Erythroblast (primary cell): Measurements from ENCODE around the gene BCLAF3.

Experiments used
- DNase-seq, 2 experiments: peaks; one replicate each; lab custom pipeline; 2025; lab: John Stamatoyannopoulos, UW
- GATA1 ChIP-seq: IDR thresholded peaks from 2 replicates; pipeline ENCODE4 v1.6.1; 2011; ENCODE audit warnings: low read depth, mild to moderate bottlenecking, control low read depth, low read length, moderate library complexity
- POLR2A ChIP-seq: IDR thresholded peaks from 2 replicates; pipeline ENCODE4 v1.6.1; 2011; ENCODE audit warnings: mild to moderate bottlenecking, low read length

Gene BCLAF3

DNA sequence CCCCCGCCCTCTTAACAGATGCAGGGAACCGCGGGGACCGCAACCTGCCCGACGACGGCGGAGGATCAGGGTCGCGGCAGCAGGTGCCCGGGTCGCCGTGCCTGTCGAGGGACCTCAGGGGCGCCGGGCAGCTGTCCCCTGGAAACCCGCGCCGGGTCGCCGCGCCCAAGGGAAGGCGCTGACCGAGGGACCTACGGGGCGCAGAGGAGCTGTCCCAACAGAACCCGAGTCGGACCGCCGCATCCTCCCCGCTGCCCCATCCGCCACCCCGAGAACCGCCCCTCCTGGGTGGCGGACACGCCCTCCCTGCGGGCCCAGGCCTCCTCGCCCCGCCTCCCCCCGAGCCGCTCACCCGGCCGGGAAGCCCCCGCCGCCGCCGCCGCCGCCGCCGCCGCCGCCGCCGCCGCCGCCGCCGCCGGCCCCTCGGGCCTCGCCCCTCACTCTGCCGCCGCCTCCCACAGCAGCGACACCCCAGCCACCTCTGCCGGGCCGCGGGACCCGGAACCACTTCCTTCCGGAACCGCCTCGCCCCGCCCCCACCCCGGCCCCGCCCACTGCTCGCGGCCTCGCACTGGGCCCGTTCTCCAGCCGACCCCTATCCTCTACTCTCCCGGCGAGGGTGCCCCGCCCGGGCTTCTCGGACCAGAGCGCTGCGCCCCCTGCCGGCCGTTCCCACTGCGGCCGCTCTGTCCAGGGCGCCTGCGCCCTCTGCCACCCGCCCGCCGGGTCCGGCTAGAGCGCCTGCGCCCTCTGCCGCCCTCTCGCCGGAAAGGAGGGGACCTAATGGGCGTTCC is at the start of gene BCLAF3:
Gene BCLAF3, minus strand, starts transcription at position 506 of the 794 bp plus-strand sequence. CDS start 20,797 bp downstream, outside the sequence.
- DNase-seq: peak; percentile 89 to 94
- TF ChIP-seq GATA1 (no peak), POLR2A (no peak)

GRCh38 chrX:20038966-20039365 is 48.1 kb upstream of the BCLAF3 start:
- DNase-seq: no peak
- no peak for TF ChIP-seq POLR2A
- no peak for TF ChIP-seq GATA1

DNA sequence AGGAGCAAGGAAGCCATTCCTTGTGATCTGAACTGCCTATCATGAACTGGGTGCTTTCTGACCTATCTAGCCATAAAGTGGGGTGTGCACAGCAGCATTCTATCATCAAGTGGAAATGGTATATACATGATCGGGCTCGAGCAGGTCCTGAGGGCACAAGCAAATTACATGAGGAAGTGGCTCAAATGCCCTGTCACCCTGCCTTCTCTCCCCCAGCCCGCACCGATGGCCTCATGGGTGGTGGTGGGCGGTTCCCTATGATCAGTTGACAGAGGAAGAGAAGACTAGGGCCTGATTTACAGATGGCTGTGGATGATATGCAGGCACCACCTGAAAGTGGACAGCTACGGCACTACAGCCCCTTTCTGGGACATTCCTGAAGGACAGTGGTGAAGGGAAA is 46.3 kb upstream of the BCLAF3 start:
- no peak for DNase-seq

DNA sequence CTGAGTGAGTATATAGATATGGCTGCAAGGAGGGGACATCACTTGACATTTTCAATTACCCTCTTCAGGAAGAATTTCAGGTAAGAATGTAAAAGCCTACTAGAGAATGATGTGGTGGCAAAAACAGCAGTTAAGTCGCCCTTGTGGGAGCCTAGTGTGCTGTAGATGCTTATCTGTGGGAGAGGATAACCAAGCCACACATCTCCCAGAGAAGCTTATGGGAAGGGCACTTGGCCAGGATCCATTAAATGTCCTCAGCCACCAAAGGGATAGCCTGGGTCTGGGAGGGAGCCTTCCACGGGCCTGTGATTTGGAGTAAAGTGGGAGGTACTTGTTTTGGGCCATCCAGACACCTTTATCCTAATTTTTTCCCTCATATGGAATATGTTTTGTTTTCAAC is 41.3 kb upstream of the BCLAF3 start:
- TF ChIP-seq GATA1 (no peak), POLR2A (no peak)

More for the DNA sequence above, 46.3 kb upstream of the BCLAF3 start:
- TF ChIP-seq POLR2A: no peak
- no peak for TF ChIP-seq GATA1

DNA sequence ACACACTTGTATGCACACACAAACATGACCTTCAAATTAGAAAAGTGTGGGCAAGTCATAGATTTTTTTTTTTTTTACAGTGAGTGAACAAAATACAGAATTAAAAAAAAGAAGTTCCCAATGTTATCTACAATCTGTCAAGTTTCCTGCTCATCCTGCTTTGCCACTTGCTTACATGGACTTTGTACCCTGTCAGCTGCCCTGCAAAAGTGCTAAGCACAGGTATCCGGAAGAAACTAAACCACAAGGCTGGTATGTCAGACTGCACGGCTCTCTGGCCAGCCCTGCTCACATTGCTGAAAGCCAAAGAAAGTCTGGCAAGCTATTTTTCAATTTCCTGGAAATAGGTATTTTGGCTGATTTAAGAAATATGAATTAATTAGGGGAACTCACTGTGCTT is 38.9 kb upstream of the BCLAF3 start:
- no peak for DNase-seq
- TF ChIP-seq GATA1: no peak
- no peak for TF ChIP-seq POLR2A

More for the DNA sequence above, 41.3 kb upstream of the BCLAF3 start:
- DNase-seq: no peak

- TF ChIP-seq POLR2A (no peak), GATA1 (no peak)
- DNase-seq: no peak
These were observed 37.7 kb upstream of the BCLAF3 start for GRCh38 chrX:20028588-20028987.

GRCh38 chrX:20026278-20026677 is 35.4 kb upstream of the BCLAF3 start:
- no peak for DNase-seq
- TF ChIP-seq GATA1 (no peak), POLR2A (no peak)

DNA sequence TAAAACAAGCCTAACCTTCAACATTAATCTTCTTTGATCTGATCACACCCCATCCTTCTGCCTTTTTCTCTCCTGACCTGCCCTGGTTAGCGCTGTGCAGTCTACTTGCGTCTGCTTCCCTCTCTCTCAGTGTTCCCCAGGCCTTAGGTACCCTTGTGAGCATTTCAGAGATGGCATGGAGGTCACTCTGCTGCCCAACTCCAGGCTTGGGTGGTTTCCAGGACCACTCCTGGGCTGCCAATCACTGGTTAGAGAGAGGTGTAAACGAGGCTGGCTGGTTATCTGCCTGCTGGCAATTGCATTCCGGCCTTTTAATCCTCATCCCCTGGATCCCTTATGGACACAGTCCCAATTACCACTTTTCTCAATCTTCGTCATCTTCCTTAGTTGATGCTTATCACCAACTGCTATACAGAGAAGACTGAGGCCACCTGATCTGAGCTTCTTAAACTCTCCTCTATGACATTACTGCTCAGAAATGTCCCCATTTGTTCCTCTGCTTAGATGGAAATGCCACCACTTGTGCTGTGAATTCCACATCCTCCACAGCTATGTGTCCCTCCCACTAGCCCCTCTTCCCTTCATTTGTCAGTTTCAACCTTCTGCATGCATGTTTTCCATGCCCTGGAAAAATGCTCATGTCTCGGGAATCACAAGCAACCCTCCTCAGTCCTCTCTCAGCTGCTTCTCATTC is 29.0 kb upstream of the BCLAF3 start:
- DNase-seq: no peak
- no peak for TF ChIP-seq POLR2A
- TF ChIP-seq GATA1: no peak

- no peak for TF ChIP-seq GATA1
- no peak for TF ChIP-seq POLR2A
- DNase-seq: no peak
These were observed 25.7 kb upstream of the BCLAF3 start for GRCh38 chrX:20016616-20016945.

DNA sequence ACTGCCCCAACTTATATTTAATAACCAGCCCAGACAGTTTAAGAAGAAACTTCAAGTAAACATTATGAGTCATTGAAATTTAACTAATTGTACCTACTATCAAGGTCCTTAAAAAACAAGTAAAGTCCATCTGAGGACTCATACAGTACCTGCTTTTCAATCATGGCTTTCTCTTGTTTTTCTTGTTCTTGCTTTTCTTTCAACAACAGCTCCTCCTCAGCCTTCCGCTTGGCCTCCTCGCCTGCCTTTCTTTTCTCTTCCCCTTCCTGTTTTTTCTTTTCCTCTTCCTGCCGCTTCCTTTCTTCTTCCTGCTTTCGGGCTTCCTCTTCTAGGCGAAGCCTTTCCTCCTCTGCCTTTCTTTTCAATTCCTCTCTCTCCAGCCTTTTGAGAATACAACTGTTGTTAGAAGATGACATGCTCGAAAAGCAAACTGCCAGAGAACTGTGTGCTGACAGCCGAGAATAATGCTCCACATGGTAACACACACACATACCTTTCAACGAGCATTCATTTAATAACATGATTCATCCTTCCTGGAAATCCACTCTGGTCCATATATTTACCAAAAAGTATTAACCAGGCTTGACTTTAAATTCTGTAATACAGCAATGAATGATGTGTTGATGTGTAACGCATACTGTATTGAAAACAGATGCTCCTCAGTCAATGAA is 25.2 kb upstream of the BCLAF3 start:
- DNase-seq: no peak
- TF ChIP-seq POLR2A: no peak
- TF ChIP-seq GATA1: no peak

DNA sequence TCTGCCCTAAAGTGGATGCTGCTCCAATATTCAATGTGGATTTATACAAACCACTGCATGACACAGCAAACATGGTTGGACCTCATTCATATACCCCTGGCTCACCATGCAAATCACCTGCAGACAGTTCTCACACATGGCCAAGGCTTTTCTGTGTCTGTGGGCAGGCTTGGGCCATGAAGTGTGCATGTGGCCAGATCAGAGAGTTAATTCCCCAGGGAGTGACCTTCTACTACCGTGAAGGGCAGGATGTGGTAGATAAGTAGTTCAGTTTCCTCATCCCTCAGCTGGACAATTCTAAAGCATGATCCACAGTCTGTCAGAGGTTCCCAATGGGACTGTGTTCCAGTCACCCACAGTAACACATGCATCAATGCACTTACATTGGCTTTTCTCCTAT is 24.6 kb upstream of the BCLAF3 start:
- DNase-seq: no peak

DNA sequence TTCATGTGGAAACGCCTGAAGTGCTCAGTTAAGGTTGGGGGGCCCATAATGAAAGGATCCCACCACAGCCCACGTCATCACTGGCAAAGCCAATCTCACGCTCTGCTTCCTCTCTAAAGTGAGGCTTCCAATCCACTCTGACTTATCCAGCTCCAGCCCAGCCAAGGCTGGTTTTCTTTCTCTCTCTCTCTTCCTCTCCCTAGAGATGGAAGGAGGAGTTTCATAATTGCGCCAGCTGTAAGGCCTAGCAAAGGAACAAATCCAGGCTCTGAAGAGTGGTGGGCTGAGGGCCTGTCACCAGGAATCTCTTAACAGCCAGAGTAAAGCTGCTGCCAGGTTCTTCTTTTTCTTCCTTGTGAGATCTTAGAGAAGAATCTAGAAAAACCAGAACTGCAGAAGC is 20.7 kb upstream of the BCLAF3 start:
- TF ChIP-seq GATA1: no peak
- TF ChIP-seq POLR2A: no peak

More for the DNA sequence above, 24.6 kb upstream of the BCLAF3 start:
- TF ChIP-seq POLR2A (no peak), GATA1 (no peak)

GRCh38 chrX:20007962-20008622 is 17.2 kb upstream of the BCLAF3 start:
- DNase-seq: no peak
- TF ChIP-seq GATA1: no peak
- TF ChIP-seq POLR2A: no peak

More for the DNA sequence above, 20.7 kb upstream of the BCLAF3 start:
- no peak for DNase-seq
